ENCODE data around the gene PRDX5.
A peak's percentile ranks its signal among the peaks of the same experiment; 100 is the strongest.
"Not testable (repeated sequence)": the region's sequence is repeated elsewhere in the genome, so short reads cannot be mapped to it uniquely, and the experiment has no call there.

PRDX5 gene

DNA sequence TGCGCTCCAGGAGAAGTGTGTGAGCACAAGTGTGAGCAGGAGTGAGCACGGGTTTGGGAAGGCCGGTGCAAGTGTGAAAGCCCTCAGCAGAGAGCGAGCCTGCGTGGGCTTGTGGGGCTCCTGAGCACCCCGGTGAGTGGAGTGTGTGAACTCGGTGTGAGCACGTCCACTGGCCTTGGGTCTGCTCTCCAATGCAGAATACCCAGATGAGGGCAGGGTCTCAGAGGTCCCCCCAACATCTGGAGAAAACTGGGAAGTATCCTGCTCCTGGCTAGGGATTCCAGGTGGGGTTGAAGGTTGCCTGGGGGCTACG, 11.4 kb upstream of the PRDX5 start:
- DNase-seq, result no peak

DNA sequence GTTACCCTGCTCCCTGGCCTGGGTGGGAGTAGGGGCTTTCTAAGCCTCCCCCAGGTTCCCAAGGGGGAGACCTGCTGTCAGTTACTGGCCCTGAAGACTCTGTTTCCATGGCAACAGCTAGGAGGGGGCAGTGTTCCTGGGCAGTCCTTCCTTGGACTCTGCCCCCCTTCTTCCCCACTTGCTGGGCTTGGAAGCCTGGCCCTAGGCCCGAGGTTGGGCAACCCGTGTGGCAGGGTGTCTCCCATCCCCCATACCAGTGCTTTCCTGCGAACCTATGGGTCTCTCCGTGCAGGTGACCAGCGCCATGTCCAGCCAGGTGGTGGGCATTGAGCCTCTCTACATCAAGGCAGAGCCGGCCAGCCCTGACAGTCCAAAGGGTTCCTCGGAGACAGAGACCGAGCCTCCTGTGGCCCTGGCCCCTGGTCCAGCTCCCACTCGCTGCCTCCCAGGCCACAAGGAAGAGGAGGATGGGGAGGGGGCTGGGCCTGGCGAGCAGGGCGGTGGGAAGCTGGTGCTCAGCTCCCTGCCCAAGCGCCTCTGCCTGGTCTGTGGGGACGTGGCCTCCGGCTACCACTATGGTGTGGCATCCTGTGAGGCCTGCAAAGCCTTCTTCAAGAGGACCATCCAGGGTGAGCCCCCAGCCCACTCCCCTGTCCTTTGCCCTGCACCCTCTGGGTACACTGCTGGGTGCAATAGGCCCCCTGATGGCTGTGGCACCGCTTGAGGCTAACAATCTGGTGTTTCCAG, 10.9 kb upstream of the PRDX5 start:
- no peak for DNase-seq

DNA sequence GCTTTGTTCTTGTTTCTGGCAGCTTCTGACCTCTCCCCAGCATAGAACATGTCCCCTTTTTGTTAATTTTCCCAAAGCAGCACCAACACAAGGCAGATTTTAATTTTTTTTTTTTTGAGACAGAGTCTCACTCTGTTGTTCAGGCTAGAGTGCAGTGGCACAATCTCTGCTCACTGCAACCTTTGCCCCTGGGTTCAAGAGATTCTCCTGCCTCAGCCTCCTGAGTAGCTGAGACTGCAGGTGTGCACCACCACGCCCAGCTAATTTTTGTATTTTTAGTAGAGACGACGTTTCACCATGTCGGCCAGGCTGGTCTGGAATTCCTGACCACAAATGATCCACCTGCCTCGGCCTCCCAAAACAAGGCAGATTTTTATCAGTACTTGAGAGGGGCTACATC, 10.1 kb upstream of the PRDX5 start:
- not testable (repeated sequence) for DNase-seq

DNA sequence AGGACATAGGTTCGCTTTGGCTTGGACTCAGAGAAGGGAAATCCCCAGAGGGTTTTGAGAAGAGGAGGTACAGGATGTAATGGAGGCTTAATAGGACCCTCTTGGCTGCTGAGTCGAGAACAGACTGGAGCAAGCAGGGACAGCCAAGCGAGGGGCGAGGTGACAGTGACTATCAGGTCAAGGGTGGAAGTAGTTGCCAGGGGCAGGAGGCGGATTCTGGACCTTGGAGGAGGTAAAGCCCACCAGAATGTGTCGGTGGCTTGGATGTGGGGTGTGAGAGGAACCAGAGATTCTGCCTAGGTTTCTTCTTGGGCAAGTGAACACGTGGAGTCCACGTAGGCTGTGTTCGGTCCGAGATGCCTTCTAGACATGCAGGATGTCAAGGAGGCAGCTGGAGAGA, 5.0 kb upstream of the PRDX5 start:
- DNase-seq, result no peak

DNA sequence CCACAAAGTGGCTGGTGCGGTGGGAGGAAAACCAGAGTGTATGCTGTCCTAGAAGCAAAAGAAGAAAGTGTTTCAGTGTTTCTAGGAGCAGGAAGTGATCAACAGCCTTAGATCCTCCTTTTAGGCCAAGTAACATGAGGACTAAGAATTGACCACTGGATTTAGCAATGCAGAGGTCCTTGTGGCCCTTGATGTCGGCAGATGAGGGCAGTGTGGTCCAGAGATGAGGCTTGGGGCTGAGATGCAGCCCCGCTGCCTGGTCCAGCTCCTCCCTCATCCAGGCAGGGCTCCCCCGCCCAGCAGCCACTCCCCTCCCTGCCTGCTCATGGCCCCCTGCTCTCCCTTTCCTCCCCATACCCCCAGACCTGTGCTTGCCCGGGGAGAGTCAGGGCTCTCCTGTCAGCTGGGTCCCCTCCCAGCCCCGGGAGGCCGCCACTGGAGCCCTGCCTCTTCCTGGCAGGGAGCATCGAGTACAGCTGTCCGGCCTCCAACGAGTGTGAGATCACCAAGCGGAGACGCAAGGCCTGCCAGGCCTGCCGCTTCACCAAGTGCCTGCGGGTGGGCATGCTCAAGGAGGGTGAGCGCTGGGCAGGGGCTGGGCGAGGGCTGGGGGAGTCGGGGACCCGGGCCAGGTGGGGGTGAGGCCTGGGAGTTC, 4.3 kb upstream of the PRDX5 start:
- no peak for DNase-seq

DNA sequence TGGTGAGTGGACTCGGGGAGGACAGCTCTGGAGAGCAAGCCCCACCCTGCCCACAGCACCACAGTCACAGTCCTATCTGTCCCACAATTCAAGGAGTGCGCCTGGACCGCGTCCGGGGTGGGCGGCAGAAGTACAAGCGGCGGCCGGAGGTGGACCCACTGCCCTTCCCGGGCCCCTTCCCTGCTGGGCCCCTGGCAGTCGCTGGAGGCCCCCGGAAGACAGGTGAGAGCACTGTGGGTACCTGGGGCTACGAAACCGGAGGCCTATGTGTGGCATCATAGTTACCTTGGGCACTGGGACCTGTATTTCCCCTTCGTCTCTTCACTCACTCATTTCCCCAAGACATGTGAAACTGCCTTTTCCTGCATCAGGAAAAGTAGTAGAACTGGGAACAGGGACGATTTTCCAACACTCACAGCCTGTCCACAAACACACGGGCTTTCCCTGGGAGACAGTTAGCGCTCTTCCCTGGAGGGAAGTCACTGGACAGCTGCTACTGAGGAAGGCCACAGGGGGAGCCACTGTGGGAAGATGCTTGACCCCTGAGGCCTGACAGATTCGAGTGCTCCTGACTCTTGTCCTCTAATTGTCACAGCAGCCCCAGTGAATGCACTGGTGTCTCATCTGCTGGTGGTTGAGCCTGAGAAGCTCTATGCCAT, 3.6 kb upstream of the PRDX5 start:
- DNase-seq, result no peak

DNA sequence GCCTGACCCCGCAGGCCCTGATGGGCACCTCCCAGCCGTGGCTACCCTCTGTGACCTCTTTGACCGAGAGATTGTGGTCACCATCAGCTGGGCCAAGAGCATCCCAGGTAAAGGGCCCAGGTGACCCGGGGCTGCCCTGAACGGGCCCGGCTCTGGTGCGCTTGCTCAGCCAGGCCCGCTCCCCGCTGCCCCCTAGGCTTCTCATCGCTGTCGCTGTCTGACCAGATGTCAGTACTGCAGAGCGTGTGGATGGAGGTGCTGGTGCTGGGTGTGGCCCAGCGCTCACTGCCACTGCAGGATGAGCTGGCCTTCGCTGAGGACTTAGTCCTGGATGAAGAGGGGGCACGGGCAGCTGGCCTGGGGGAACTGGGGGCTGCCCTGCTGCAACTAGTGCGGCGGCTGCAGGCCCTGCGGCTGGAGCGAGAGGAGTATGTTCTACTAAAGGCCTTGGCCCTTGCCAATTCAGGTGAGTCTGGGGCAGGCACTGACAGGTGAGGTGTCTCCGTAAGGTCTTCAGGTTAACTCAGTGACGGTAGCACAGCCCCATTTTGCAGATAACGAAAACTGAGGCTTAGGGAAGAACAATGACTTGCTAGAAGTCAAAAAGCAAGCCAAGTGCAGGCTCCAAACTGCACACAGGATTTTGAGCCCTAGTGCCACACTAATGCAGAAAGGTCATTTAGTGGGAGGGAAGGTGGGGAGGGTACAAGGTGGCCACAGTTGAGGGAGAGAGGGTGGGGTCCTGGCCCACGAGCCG, 2.9 kb upstream of the PRDX5 start:
- no peak for DNase-seq

DNA sequence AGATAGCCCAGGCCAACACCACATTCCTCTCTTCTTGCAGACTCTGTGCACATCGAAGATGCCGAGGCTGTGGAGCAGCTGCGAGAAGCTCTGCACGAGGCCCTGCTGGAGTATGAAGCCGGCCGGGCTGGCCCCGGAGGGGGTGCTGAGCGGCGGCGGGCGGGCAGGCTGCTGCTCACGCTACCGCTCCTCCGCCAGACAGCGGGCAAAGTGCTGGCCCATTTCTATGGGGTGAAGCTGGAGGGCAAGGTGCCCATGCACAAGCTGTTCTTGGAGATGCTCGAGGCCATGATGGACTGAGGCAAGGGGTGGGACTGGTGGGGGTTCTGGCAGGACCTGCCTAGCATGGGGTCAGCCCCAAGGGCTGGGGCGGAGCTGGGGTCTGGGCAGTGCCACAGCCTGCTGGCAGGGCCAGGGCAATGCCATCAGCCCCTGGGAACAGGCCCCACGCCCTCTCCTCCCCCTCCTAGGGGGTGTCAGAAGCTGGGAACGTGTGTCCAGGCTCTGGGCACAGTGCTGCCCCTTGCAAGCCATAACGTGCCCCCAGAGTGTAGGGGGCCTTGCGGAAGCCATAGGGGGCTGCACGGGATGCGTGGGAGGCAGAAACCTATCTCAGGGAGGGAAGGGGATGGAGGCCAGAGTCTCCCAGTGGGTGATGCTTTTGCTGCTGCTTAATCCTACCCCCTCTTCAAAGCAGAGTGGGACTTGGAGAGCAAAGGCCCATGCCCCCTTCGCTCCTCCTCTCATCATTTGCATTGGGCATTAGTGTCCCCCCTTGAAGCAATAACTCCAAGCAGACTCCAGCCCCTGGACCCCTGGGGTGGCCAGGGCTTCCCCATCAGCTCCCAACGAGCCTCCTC, 2.0 kb upstream of the PRDX5 start:
- not testable (repeated sequence) for DNase-seq

DNA sequence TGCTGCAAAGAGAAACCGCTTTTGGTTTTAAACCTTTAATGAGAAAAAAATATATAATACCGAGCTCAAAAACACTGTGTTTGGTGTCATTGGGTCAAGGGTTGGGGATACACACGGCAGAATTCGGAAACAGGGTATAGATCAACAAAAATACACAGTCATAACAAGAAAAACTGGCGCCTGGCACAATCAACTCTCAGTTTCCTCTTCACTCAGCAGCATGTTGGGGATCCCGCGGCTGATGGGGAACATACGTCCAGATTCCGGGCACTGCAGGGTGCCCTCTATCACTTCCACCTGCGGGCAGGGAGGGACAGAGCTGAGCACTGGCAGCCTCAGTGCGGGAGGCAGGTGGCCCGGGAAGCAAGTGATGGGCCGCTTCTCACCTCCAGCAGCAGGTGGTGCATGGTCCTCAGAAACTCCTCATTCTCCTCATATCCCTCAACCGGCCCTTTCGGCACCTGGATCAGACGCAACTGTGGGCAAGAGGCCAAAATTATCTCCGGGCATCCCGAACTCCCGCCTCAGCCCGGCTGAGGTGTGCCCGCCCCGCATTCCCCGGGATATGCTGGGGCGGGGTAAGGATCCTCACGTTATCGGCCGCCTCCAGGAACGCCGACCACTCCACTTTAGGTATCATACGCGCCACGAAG, 1.1 kb upstream of the PRDX5 start:
- DNase-seq, result no peak

DNA sequence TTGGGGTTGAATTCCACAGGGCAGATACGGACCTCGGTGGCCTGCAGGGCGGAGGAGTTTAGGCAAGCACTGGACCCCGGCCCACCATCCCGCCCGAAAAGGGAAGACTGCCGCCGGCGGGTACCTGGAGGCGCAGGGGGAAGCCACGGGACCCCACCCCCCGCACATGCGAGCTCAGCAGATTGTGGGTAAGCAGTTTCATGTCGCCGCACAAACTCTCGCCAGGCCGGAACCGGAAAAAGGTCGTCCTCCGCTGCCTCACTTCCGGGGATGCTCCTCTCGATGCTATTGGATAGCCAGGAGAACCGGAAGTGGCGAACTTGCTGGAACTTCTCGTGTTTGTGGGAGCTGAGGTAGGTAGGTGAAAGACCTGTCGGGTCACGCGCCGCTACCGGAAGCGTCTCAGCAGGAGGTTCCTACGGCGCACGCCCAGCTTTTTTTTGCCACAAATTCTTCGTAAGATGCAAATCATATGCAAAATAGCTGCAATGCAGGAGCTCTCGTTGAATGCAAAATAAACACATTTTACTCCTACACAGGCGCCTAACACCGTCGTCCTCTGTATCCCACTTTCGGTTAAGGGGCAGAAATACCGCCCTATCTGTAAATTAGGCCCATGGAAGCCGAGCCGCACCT, 478 bp upstream of the PRDX5 start, which contains the start of gene TRMT112:
Gene TRMT112 (minus strand): TSS at position 235 of the 636 bp plus-strand sequence. CDS start 33 bp downstream, at position 202.
- peak; percentile 79 for DNase-seq

DNA sequence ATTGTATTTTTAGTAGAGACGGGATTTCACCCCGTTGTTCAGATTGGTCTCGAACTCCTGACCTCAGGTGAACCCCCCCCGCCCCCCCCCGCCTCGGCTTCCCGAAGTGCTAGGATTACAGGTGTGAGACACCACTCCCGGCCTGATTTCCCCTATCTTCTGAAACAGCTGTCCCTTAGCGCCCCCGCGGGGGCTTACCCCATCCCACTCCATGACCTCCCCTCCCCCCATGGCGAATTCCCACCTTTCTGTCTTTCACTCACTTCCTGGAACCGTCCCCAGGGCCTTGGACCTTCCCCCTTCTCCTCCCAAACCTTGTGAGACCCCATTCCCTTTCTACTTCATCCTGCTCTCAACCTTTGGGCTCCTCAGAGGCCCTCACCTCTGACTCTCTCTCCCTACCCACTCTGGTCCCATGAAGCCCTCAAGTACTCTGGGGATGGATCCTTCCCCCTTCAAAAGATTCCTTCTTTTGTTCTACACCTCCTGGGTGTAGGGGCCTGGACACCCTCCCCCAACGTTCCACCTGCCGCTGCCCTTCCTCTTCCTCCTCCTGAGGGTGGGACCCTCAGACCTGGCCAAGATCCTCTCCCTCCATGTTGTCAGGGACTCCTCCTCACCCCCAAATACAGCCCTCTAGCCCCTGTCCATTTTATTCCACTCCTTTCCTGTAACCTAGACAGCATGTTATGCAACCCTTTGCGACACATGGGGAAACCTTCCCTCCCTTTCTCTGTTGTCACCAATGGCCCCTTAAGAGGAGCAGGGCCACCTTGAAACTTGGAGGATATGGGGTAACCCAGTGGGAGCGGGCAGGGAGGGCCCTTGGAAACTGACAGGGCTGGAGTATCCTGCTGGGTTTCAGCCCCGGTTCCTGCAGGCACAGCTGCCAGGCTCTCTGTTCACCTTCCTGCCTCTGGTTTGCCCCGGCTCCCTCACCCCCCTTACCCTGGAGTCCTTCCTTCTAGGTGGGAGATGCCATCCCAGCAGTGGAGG, 1.1 kb downstream of the PRDX5 start:
- no peak for DNase-seq

DNA sequence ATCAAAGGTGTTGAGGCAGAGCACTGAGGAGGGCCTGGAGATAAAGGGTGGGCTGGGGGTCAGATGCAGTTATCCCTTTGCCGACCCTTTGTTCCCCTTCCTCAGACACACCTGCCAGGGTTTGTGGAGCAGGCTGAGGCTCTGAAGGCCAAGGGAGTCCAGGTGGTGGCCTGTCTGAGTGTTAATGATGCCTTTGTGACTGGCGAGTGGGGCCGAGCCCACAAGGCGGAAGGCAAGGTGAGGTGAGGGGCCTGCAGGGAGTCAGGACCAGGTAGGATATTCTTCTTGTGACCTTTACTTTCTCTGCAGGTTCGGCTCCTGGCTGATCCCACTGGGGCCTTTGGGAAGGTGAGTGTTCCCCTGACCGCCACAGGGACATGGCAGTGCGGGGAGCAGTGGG, 2.6 kb downstream of the PRDX5 start:
- no peak for DNase-seq

DNA sequence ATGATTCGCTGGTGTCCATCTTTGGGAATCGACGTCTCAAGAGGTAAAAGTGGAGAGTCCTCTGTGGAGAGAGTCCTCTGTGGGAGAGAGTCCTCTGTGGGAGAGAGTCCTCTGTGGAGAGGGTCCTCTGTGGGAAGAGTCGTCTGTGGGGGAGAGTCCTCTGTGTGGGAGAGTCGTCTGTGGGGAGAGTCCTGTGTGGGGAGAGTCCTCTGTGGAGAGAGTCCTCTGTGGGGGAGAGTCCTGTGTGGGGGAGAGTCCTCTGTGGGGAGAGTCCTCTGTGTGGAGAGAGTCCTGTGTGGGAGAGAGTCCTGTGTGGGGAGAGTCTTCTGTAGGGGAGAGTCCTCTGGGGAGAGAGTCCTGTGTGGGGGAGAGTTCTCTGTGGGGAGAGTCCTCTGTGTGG, 3.1 kb downstream of the PRDX5 start:
- no peak for DNase-seq

DNA sequence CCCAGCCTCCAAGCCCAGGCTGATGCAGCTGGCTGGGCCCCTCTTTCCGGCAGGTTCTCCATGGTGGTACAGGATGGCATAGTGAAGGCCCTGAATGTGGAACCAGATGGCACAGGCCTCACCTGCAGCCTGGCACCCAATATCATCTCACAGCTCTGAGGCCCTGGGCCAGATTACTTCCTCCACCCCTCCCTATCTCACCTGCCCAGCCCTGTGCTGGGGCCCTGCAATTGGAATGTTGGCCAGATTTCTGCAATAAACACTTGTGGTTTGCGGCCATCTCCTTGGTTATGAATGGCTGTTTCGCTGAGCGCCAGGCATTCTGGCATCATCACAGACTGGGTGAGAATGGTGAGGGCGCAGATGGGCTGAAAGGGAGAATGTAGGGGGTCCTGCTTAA, 3.6 kb downstream of the PRDX5 start:
- DNase-seq, result no peak

DNA sequence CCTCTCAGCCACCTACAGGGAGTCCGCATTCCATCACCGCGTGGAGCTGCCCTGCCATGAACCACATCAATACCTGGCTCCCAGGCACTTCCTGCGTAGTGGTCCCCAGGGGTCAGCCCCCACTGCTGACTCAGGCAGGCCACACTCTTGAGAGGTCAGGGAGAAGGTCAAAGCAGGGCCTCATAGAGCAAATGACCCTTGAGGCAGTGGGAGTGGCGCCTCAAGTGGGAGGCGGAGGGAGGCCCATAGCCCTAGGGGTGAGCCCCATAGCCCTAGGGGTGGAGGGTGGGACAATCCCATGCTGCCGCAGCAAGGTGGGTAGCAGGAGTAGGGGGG, 5.0 kb downstream of the PRDX5 start:
- no peak for DNase-seq

DNA sequence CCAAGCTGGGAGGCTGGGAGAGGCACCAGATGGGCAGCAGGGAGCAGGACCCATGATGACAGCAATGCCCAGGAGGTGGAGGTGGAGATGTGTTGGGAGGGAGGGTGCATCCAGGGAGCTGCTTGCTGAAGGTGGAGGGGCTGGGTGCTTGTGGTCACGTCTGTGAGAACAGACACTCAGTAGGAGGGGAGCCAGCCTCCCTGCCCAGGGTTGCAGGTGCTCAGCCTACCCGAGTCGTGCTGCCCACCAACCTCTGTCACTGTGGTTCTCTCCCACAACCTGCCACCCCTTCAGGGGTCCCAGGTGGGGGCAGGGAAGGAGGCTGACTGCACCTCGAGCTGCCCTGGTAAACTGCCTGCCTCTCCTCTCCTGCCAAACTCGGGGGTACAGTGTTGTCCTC, 5.5 kb downstream of the PRDX5 start:
- DNase-seq, result no peak

DNA sequence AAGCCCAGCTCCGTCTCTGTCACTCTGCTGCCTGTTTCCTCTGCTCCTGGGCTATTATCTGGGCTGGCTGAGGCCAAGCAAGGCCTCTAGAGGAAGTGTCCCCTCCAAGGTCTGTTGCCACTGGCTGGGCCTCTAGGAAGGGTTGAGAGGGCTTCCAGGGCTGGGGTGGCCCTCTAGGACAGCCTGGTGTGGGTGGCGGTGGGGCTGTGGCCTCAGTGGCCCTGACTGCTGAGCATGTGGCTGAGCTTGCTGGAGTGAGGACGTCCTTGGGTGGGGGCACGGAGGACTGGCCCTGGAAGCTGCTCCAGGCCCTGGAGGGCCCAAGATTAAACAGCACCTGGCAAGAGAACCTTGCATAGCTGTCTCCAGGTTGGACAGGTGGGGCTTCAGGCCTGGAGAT, 6.1 kb downstream of the PRDX5 start:
- not testable (repeated sequence) for DNase-seq

DNA sequence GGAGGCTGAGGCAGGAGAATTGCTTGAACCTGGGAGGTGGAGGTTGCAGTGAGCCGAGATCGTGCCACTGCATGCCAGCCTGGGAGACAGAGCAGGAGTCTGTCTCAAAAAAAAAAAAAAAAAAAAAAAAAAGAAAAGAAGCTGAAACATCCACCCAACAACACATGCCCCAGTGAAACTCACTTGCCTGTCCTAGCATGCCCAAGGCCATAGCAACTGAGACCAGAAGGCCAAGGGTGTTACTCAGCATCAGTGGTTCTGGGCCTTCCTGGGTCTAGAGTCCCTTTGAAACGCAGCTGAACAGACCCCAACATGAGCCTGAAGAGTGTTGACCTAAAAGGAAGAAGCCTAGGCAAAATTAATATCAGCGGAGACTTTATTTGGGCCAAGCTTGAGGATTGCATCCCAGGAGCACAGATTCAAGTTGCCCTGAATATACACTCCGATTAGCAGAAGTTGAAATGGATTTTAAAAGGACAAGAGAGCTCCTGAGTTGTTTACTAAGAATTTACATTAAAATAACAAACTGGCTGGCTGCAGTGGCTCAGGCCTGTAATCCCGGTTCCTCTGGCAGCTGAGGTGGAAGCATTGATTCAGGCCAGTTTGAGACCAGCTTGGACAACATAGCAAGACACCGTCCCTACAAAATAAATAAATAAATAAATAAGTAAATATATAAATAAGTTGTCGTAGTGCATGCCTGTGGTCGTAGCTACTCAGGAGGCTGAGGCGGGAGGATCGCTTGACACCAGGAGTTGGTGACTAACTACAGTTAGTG, 7.0 kb downstream of the PRDX5 start:
- no peak for DNase-seq

DNA sequence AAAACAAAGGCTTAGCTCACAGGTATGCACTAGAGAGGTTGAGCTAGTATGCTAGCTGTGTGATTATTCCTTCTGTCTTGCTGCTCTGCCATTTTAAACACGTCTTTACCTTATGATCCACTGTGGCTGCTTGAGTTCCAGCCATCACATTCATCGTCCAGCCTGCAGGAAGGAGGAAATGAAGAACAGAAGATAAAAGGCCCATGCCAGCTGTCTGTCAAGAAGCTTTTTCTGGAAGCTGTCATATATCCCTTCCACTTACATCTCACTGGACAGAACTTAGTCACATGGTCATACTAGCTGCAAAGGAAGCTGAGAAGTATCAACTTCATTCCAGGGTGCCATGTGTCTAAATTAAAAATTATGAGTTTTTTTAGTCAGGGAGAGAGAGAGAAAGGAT, 9.5 kb downstream of the PRDX5 start:
- DNase-seq, result no peak

DNA sequence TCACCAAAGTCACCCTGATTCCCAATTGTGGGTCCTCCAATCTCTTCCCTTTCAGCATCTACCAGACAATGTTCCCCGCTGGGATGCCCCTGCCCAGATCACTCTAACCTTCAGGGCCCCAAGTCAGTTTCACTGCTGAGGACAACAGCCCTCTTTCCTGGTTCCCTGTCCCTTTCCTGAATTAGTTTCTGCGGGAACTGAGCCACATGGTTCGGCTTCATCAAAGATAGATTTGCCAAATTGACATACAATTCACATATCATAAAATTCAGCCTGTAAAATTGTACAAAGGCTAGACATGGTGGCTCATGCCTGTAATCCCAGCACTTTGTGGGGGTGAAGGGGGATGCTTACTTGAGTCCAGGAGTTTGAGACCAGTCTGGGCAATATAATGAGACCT, 10.1 kb downstream of the PRDX5 start:
- no peak for DNase-seq

Data from DMS 273 treated with DMSO at 0.1 percent for 48 hours (cell line).